Measurements from ENCODE around the gene TRMO.

The TRMO gene

GRCh38 chr9:97936998-97937397, 14.7 kb upstream of the TRMO start:
- H3K36me3 ChIP-seq (ENCODE audit: insufficient read depth, low read length) = no peaks in the 10 kb centered on the region
- no peak overlapping the region for H3K4me2 ChIP-seq (ENCODE audit: low read length)
- no peaks in the 10 kb centered on the region for H3K4me1 ChIP-seq (ENCODE audit: control insufficient read depth, insufficient read depth, low read length)
- no peak overlapping the region for H3K4me3 ChIP-seq (ENCODE audit: low read length)
- no peak overlapping the region for H3K9ac ChIP-seq (ENCODE audit: low read depth, low read length)
- peaks cover 84% of the 10 kb centered on the region for H3K27me3 ChIP-seq (ENCODE audit: control insufficient read depth, insufficient read depth, low read length)
- no peaks in the 10 kb centered on the region for H3K9me3 ChIP-seq (replicated peaks; ENCODE audit: low read length)

GRCh38 chr9:97935276-97935675, 13.0 kb upstream of the TRMO start:
- Histone ChIP-seq H3K4me2 (ENCODE audit: low read length) (no peak overlapping the region), H3K27me3 (ENCODE audit: control insufficient read depth, insufficient read depth, low read length) (peaks cover 85% of the 10 kb centered on the region), H3K9me3 (replicated peaks; ENCODE audit: low read length) (no peaks in the 10 kb centered on the region), H3K9ac (ENCODE audit: low read depth, low read length) (no peak overlapping the region), H3K36me3 (ENCODE audit: insufficient read depth, low read length) (no peaks in the 10 kb centered on the region), H3K4me1 (ENCODE audit: control insufficient read depth, insufficient read depth, low read length) (no peaks in the 10 kb centered on the region), H3K4me3 (ENCODE audit: low read length) (no peak overlapping the region)

GRCh38 chr9:97934321-97935115, 12.2 kb upstream of the TRMO start:
- no peak overlapping the region for H3K9ac ChIP-seq (ENCODE audit: low read depth, low read length)
- no peaks in the 10 kb centered on the region for H3K36me3 ChIP-seq (ENCODE audit: insufficient read depth, low read length)
- no peak overlapping the region for H3K4me2 ChIP-seq (ENCODE audit: low read length)
- peaks cover 85% of the 10 kb centered on the region for H3K27me3 ChIP-seq (ENCODE audit: control insufficient read depth, insufficient read depth, low read length)
- no peak overlapping the region for H3K4me3 ChIP-seq (ENCODE audit: low read length)
- H3K4me1 ChIP-seq (ENCODE audit: control insufficient read depth, insufficient read depth, low read length) = no peaks in the 10 kb centered on the region
- H3K9me3 ChIP-seq (replicated peaks; ENCODE audit: low read length) = no peaks in the 10 kb centered on the region

DNA sequence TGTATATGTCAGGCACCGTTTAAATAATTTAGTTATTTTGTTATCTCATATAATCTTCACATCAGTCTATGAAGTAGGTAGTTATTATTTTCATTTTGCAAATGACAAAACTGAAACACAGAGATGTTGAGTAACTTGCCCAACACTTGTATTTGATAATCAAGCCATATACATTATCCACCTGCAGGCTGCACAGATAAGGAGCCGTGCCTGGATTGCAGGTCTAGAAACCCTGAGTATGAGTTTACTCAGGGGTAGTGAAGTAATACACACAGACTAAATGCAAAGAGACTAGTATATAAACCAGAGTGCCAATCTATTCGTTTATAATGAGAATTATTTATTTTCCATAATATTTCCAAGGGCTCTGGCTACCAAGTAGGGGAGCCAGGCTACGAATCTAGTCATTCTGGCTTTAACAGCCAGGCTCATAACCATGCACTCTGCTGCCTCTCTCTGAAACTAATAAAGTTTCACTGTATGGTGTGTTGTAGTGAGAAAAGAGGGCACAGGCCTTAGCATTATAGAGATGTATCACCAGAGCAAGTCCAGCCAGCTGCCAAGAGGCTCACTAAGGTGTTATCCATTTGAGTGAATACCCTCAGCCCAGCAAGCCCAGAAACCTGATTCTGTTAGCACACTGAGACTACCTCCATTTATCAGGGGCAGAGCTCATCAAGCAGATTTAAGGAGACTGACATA, 11.1 kb upstream of the TRMO start:
- H3K4me3 ChIP-seq (ENCODE audit: low read length) = no peak overlapping the region
- no peaks in the 10 kb centered on the region for H3K9me3 ChIP-seq (replicated peaks; ENCODE audit: low read length)
- H3K4me2 ChIP-seq (ENCODE audit: low read length) = no peak overlapping the region
- H3K4me1 ChIP-seq (ENCODE audit: control insufficient read depth, insufficient read depth, low read length) = no peaks in the 10 kb centered on the region
- peaks cover 85% of the 10 kb centered on the region for H3K27me3 ChIP-seq (ENCODE audit: control insufficient read depth, insufficient read depth, low read length)
- no peaks in the 10 kb centered on the region for H3K36me3 ChIP-seq (ENCODE audit: insufficient read depth, low read length)
- no peak overlapping the region for H3K9ac ChIP-seq (ENCODE audit: low read depth, low read length)

DNA sequence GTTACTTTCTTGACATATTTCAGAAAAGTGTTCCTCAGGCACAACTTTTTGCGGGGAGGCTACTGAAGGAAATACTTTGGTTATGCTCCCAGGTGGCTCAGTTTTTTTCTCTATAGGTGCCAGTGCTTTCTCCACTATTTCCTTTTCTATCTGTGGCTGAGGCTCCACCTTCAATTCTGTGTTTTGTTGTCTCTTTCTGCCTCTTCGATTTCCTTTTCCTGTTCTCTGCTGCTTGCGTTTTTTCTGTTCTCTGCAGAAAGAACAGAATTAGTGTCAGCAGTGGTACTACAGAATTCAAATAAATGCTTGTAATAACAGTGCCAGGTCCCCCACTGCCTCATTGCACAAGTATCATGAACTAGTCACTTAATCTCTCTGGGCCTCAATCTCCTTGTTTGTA, 8.7 kb upstream of the TRMO start:
- Histone ChIP-seq H3K9me3 (replicated peaks; ENCODE audit: low read length) (no peaks in the 10 kb centered on the region), H3K4me3 (ENCODE audit: low read length) (no peak overlapping the region), H3K27me3 (ENCODE audit: control insufficient read depth, insufficient read depth, low read length) (peaks cover 82% of the 10 kb centered on the region), H3K9ac (ENCODE audit: low read depth, low read length) (no peak overlapping the region), H3K4me2 (ENCODE audit: low read length) (no peak overlapping the region), H3K4me1 (ENCODE audit: control insufficient read depth, insufficient read depth, low read length) (no peaks in the 10 kb centered on the region), H3K36me3 (ENCODE audit: insufficient read depth, low read length) (no peaks in the 10 kb centered on the region)

- no peak overlapping the region for H3K4me3 ChIP-seq (ENCODE audit: low read length)
- H3K4me2 ChIP-seq (ENCODE audit: low read length) = no peak overlapping the region
- no peaks in the 10 kb centered on the region for H3K9me3 ChIP-seq (replicated peaks; ENCODE audit: low read length)
- no peaks in the 10 kb centered on the region for H3K36me3 ChIP-seq (ENCODE audit: insufficient read depth, low read length)
- no peak overlapping the region for H3K9ac ChIP-seq (ENCODE audit: low read depth, low read length)
- H3K27me3 ChIP-seq (ENCODE audit: control insufficient read depth, insufficient read depth, low read length) = peaks cover 68% of the 10 kb centered on the region
- no peaks in the 10 kb centered on the region for H3K4me1 ChIP-seq (ENCODE audit: control insufficient read depth, insufficient read depth, low read length)
Observed at GRCh38 chr9:97928986-97929604, 6.8 kb upstream of the TRMO start.

DNA sequence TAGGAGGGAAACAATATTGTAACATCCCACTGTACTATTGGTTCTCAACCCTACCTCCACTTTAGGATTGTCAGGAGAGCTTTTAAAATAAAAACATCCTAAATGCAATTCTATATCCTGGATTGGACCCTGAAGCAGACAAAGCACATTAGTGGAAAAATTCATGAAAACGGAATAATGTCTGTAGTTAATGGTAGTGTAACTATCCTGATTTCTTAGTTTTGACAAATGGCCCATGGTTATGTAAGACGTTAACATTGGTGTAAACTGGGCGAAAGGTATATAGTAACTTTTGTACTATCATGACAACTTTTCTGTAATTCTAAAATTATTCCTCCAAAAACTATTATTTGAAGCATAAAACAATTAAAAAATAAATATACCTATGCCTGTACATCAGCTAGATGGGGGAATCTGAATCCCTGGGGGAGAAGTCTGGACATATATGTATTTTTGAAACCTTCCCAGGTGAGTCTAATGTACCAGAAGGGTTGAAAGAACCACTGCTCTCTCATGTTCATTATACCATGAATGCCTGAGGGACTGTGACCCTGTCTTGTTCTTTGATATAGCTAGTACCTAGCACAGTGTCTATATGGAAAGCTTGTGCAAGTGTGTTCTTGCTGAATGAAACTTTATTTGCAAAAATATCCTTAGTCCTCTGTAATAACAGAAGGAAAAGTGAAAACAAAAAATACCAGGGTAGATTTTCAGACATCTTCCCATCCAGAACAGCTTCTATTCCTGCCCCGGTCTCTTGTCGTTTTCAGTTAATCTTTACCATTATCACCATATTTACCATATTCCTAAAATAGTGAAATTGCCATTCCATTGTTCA, 3.4 kb upstream of the TRMO start:
- Histone ChIP-seq H3K4me3 (ENCODE audit: low read length) (no peak overlapping the region), H3K4me1 (ENCODE audit: control insufficient read depth, insufficient read depth, low read length) (peaks cover 9% of the 10 kb centered on the region), H3K9me3 (replicated peaks; ENCODE audit: low read length) (no peaks in the 10 kb centered on the region), H3K36me3 (ENCODE audit: insufficient read depth, low read length) (no peaks in the 10 kb centered on the region), H3K4me2 (ENCODE audit: low read length) (no peak overlapping the region), H3K27me3 (ENCODE audit: control insufficient read depth, insufficient read depth, low read length) (peaks cover 45% of the 10 kb centered on the region), H3K9ac (ENCODE audit: low read depth, low read length) (no peak overlapping the region)

- Histone ChIP-seq H3K4me1 (ENCODE audit: control insufficient read depth, insufficient read depth, low read length) (peaks cover 9% of the 10 kb centered on the region), H3K27me3 (ENCODE audit: control insufficient read depth, insufficient read depth, low read length) (peaks cover 32% of the 10 kb centered on the region), H3K9ac (ENCODE audit: low read depth, low read length) (no peak overlapping the region), H3K9me3 (replicated peaks; ENCODE audit: low read length) (no peaks in the 10 kb centered on the region), H3K4me2 (ENCODE audit: low read length) (no peak overlapping the region), H3K4me3 (ENCODE audit: low read length) (no peak overlapping the region), H3K36me3 (ENCODE audit: insufficient read depth, low read length) (no peaks in the 10 kb centered on the region)
Observed at GRCh38 chr9:97924386-97924785, 2.1 kb upstream of the TRMO start.

- Histone ChIP-seq H3K9ac (ENCODE audit: low read depth, low read length) (peak overlapping the region; percentile 90), H3K36me3 (ENCODE audit: insufficient read depth, low read length) (no peaks in the 10 kb centered on the region), H3K27me3 (ENCODE audit: control insufficient read depth, insufficient read depth, low read length) (peaks cover 24% of the 10 kb centered on the region), H3K4me3 (ENCODE audit: low read length) (peak overlapping the region; percentile 81), H3K4me2 (ENCODE audit: low read length) (peak overlapping the region; percentile 85), H3K9me3 (replicated peaks; ENCODE audit: low read length) (no peaks in the 10 kb centered on the region), H3K4me1 (ENCODE audit: control insufficient read depth, insufficient read depth, low read length) (peaks cover 9% of the 10 kb centered on the region)
Observed at GRCh38 chr9:97923529-97924108, 1.3 kb upstream of the TRMO start.

DNA sequence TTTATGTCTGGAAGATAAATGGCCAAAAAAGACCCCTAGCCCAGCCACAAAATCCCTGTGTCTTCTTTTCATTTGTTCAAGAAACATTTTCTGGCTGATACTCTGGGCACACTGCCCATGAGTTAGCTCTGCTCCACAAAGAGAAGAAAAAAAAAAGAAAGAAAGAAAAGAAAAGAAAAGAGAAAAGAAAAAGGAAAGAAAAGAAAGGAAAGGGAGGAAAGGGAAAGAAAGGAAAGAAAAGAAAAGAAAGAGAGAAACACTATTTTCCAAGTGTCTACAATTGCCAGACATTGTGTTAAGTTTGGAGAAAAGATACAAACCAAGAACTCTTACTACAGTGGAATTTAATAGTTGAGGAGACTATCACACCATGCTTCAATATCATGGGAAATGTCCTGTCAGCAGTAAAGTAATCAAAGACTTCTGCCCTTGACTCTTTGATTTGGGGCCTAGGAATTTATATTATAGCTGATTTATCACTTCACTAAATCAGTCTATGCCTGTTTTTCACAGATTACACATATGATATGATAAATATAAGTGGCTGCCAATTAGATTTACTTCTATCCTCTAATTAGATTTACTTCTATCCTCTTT, 3.0 kb downstream of the TRMO start:
- Histone ChIP-seq H3K27me3 (ENCODE audit: control insufficient read depth, insufficient read depth, low read length) (no peaks in the 10 kb centered on the region), H3K9ac (ENCODE audit: low read depth, low read length) (no peak overlapping the region), H3K4me1 (ENCODE audit: control insufficient read depth, insufficient read depth, low read length) (peaks cover 9% of the 10 kb centered on the region), H3K4me2 (ENCODE audit: low read length) (no peak overlapping the region), H3K4me3 (ENCODE audit: low read length) (no peak overlapping the region), H3K36me3 (ENCODE audit: insufficient read depth, low read length) (peaks cover 7% of the 10 kb centered on the region), H3K9me3 (replicated peaks; ENCODE audit: low read length) (no peaks in the 10 kb centered on the region)

Measured in skeletal muscle satellite cell (primary cell).